GM18508 (cell line): ENCODE results near the gene PCNT.

ENCODE experiments used
- ATAC-seq: cut with Tn5 transposase; IDR thresholded peaks from one replicate; pipeline ENCODE4 v1.9.1; 2021; ENCODE audit warnings: moderate number of reproducible peaks; ENCODE audit not compliant: insufficient read depth, unreplicated experiment

PCNT gene, protein sequence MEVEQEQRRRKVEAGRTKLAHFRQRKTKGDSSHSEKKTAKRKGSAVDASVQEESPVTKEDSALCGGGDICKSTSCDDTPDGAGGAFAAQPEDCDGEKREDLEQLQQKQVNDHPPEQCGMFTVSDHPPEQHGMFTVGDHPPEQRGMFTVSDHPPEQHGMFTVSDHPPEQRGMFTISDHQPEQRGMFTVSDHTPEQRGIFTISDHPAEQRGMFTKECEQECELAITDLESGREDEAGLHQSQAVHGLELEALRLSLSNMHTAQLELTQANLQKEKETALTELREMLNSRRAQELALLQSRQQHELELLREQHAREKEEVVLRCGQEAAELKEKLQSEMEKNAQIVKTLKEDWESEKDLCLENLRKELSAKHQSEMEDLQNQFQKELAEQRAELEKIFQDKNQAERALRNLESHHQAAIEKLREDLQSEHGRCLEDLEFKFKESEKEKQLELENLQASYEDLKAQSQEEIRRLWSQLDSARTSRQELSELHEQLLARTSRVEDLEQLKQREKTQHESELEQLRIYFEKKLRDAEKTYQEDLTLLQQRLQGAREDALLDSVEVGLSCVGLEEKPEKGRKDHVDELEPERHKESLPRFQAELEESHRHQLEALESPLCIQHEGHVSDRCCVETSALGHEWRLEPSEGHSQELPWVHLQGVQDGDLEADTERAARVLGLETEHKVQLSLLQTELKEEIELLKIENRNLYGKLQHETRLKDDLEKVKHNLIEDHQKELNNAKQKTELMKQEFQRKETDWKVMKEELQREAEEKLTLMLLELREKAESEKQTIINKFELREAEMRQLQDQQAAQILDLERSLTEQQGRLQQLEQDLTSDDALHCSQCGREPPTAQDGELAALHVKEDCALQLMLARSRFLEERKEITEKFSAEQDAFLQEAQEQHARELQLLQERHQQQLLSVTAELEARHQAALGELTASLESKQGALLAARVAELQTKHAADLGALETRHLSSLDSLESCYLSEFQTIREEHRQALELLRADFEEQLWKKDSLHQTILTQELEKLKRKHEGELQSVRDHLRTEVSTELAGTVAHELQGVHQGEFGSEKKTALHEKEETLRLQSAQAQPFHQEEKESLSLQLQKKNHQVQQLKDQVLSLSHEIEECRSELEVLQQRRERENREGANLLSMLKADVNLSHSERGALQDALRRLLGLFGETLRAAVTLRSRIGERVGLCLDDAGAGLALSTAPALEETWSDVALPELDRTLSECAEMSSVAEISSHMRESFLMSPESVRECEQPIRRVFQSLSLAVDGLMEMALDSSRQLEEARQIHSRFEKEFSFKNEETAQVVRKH (N-terminal part only)

DNA sequence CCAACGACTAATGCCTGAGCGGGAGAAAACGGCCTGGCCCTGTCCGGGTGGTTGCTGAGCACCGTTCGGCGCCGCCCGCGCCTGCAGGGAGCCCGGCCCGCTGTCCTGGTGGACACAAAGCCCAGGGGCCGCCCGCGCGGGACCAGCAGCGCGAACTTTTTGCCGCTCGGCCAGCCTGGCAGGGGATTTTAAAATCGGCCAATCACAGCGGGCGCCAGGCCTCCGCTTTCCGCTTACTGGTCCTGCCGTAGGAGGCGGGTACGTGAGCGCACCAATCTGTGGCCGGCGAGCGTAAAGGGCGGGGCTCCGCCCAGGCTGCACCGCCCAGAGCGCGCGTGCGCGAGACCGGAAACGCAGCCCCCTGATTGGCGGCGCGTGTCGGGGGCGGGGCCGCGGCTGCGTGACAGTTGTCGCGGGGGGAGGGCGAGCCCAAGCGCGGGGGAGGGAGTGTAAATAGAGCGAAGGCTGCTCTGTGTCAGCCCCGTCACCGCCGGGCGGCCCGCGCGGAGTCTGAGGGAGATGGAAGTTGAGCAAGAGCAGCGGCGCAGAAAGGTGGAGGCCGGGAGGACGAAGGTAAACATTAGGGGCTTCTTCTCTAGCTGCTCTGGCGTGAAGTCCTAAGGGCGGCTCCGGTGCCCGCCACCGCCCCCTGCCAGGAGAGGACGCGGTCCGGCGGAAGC, at the start of gene PCNT, which contains the start of gene C21orf58:
Gene PCNT, plus strand, starts transcription at position 447 of the 680 bp plus-strand sequence. Its CDS starts 73 bp downstream, at position 520.
Gene C21orf58, minus strand, starts transcription at position 161 of the 680 bp plus-strand sequence. CDS start 1,132 bp downstream, outside the sequence.
- ATAC-seq = peak; percentile 61

DNA sequence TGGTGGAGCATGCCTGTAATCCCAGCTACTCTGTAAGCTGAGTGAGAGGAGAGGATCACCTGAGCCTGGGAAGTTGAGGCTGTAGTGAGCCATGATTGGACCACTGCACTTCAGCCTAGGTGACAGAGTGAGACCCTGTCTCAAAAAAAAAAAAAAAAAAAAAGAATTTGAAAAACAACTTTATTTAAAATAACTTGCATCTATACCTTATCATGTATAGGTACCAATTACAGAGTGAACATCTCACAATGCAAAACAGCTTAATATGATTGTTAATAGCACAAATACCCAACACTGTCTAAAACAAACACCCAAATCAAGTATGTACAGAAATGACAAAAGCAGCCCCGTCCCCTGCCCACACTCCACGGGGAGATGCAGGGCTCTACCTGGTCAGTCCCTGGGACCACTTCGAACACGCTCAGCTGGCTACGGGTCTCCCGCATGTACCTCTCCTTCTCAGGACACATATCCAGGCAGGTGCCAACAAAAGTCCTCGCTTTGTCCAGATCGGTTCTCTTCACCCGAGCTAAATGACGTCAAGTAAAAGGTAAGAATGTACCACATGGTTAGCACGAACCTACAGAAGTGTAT, 49.1 kb upstream of the PCNT start:
- ATAC-seq = no peak

DNA sequence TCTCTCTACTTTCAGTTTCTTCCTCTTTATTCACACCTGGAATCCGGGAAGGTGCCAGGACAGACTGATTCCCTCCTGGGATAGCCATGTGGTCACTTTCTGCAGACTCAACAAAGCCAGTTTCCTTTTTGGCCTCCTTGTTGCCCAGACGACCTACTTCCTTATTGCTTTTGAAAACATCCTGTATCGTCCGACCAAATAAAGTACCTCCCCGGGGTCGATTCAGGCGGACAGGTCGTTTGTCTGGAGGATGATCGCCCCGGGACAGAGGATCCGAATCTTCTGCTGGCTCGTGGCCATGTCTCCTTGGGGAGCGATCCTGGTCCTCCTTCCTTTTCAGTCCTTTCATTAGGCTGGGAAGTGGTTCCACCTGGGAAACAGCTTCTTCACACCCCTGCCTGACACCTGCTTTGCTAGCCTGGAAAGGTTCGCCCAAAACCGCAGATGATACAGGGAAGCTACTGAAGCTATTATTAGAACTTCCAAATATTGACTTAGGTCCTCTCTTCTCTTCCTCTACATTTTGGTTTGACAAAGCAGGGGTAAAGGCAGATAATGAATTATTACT, 39.8 kb upstream of the PCNT start:
- ATAC-seq = no peak

GRCh38 chr21:46284733-46285132, 39.2 kb upstream of the PCNT start:
- no peak for ATAC-seq

DNA sequence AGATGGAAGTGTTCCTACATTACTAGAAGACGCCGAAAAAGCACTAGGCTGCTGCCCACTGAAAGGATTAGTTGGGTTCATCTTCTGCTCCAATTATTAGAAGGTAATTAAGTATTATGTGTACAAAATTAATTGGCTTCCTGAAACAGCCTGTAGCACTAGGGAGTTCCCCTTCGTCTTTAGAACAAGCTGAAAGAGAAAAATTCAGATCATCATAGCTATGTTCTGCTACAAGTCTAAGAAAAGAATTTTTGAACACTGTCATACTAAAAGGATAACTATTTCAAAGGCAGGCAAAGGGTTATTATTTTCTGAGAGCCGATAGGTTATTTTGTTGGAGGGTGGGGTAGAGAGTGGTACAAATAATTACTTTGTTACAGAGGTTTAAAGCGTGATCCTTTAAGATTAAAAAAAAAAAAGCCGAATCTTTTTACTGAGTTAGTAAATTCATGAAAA, 38.7 kb upstream of the PCNT start, which contains the start of gene MCM3AP:
Gene MCM3AP, minus strand, starts transcription at position 406 of the 456 bp plus-strand sequence. Its CDS starts 325 bp downstream, at position 81.
- ATAC-seq = no peak

- no peak for ATAC-seq
These were observed 38.0 kb upstream of the PCNT start, which contains the start of gene YBEY for GRCh38 chr21:46285761-46286647. YBEY (plus strand) TSS chr21:46286342; CDS start chr21:46286914, 572 bp downstream.

- ATAC-seq = no peak
These were observed 37.3 kb upstream of the PCNT start for GRCh38 chr21:46286648-46287002.

- no peak for ATAC-seq
These were observed 36.4 kb upstream of the PCNT start for GRCh38 chr21:46287541-46287940.

DNA sequence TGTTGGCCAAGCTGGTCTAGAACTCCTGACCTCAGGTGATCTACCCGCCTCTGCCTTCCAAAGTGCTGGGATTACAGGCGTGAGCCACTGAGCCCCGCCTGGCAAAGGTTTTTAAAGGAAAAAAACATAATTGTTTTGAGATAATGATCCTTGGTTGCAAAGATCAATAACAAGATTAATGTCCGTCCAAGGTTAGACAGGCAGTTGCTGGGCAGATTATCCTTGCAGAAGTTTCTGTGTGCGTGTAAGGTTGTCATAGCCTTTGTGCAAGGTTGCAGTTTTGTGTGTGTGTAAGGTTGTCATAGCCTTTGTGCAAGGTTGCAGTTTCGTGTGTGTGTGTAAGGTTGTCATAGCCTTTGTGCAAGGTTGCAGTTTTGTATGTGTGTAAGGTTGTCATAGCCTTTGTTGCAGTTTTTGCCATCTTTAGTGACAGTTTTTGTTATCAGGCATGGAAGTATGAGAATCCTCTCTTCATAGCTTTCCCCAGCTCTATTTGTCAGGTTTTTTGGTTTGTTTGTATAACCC, 34.2 kb upstream of the PCNT start:
- no peak for ATAC-seq

DNA sequence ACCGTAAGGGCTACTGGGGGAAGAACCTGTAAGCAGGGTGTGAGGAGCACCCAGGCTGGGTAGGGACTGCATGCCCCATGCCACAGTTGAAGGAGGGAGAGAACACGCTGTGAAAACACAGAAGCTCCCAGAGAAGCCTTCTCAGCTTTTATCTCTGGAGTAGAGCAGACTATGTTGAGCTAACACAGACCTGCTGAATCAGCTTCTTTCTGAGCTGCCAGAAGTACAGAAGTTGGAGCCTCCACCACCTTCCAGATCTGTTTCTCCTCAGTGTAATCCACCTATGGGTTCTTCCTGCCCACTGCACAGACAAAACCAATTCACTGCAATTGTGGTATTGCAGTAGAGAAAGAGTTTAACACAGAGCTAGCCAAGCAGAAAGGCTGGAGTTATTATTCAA, 32.4 kb upstream of the PCNT start:
- no peak for ATAC-seq

GRCh38 chr21:46294647-46295176, 29.2 kb upstream of the PCNT start:
- ATAC-seq = no peak

GRCh38 chr21:46295177-46295770, 28.7 kb upstream of the PCNT start:
- no peak for ATAC-seq

DNA sequence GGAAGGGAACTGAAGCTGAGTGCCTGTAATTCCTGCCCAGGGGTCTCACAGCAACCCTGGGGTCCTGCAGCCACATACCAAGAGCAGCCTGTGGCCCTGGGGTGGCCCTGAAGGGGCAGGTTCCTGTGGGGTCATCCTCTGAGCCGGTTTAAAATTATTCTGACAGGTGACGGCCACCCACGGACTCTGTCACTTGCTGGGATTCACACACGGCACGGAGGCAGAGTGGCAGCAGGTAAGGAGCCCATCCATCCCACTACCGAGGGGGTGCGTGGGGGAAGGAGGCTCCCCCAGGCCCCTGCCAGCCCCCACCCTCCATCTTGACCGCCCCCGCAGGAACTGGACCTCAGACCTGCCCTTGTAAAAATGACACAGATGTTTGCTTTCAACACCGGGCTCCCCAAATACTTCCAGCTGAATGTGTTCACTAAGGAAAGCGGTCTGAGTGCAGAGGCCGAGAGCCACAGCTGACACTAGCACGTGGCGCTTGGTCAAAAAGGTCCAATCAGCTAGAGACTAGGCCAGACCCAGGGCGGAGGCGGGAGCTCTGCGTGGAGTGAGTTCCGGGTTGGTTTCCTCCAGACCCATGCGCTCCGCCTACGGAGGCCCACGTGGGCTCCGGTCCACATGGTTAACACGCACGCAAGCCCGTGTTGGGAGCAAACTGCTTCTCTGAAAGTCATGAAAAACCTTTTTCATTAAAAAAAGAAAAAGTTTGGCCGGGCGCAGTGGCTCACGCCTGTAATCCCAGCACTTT, 27.8 kb upstream of the PCNT start:
- ATAC-seq = no peak

DNA sequence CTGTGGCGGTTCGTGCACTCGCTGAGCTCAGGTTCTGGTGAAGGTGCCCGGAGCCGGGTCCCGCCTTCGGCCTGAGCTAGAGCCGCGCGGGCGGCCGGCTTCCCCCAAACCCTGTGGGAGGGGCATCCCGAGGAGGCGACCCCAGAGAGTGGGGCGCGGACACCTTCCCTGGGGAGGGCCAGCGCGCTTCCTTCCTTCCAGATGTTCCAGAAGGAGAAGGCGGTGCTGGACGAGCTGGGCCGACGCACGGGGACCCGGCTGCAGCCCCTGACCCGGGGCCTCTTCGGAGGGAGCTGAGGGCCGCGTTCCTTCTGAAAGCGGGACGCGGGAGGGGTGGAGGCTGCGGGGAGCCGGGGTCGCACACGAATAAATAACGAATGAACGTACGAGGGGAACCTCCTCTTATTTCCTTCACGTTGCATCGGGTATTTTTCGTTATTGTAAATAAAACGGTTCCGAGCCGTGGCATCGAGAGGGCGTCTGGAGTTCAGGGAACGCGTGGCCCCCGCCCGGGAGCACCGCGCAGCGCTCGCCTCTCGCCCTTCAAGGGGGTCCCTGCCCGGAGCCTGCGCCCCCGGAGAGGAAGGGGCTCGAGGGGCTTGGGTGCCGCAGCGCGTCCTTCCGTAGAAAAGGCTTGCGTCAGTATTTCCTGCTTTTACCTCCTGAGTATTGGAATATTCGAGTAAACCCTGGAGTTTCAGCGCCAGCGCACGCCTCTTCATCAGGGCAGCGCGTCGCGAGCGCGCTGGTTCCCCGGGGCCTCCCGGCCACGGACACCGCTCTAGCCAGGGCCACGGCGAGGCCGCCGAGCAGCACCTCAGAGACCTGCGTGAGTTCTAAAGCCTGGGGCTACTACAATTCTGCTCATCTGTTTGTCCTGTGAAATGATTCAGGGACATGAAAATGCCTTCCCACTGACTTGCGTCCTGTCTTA, 26.4 kb upstream of the PCNT start:
- no peak for ATAC-seq

DNA sequence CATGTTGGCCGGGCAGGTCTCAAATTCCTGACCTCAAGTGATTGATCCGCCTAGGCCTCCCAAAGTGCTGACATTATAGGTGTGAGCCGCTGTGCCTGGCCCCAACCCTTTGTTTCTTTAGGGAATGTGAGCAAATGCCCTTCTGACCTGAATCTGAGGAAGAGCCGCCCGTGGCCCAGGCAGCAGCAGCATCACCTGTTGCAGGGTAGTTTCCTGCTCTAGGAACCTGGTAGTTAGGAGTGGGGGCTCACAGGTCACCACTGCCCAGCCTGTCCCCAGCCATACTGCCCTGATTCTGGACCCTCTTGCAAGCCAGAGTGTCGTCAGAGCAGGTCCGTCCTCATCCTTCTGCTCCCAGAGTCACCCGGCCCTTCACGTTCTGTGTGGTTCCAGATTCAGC, 24.8 kb upstream of the PCNT start:
- no peak for ATAC-seq
